ENCODE measurements around the gene SH3RF3.
A peak's percentile ranks its signal among the peaks of the same experiment; 100 is the strongest.

The SH3RF3 gene

DNA sequence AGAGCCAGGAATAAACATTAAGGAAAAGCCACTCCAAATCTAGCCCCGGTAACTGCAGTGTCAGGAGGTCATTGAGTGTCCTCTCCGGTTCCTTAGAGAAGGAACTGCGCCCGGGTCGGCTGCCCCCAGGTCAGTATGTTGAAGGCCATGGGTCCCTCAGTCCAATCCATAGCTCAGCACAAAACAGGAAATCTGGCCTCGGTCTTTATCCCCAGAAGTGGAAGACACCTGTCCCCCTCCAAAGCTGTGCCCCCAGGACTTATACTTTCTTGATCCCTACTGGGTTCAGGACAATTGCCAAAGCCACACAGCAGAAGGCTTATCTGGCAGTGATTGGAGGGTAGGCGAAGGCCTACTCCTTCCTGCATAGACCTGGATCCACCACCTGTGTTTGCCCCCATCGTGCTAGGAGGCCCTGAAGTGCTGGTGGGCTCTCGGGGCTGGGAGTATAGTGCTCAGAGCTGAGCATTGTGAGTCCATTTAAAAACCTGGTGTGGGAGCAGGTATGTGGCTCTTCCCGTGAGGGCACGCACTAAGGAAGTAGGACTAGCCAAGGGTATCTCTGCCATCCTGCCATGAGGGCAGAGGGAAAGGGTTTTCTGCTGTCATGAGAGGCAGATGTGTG lies 306.2 kb downstream of the SH3RF3 start:
- H2BK15ac ChIP-seq (ENCODE audit: low read length) = no peak overlapping the region
- peaks cover 0 to 3% of the 10 kb centered on the region in 2 donors for H3K36me3 ChIP-seq (replicated peaks in 1 of 2; ENCODE audit: control insufficient read depth in 2 of 2, insufficient read depth in 2 of 2, low read length in 2 of 2)
- no peak overlapping the region for H3K23ac ChIP-seq (ENCODE audit: low read depth, low read length, poor library complexity)
- H3K9ac ChIP-seq (ENCODE audit: low read depth, low read length, poor library complexity) = no peak overlapping the region
- H3K18ac ChIP-seq (ENCODE audit: low read length) = no peak overlapping the region
- H2BK12ac ChIP-seq (ENCODE audit: low read length) = no peak overlapping the region
- H3K27me3 ChIP-seq (ENCODE audit: control insufficient read depth in 3 of 3, insufficient read depth in 3 of 3, low read depth in 1 of 3, low read length in 3 of 3) = no peaks in the 10 kb centered on the region
- H3K79me1 ChIP-seq (ENCODE audit: low read depth, low read length) = no peaks in the 10 kb centered on the region
- no peak overlapping the region for H3K27ac ChIP-seq (replicated peaks; ENCODE audit: low read length)
- H2BK120ac ChIP-seq (ENCODE audit: low read depth, low read length) = no peak overlapping the region
- no peak overlapping the region for H4K91ac ChIP-seq (ENCODE audit: low read depth, low read length, poor library complexity)
- H3K4me1 ChIP-seq (ENCODE audit: control insufficient read depth in 2 of 2, insufficient read depth in 1 of 2, low read depth in 1 of 2, low read length in 2 of 2) = peaks cover 0 to 4% of the 10 kb centered on the region in 2 donors
- no peak overlapping the region for H3K14ac ChIP-seq (ENCODE audit: low read length)
- H3K4me2 ChIP-seq (ENCODE audit: insufficient read depth, low read length, poor library complexity, severe bottlenecking) = no peak overlapping the region
- no peak overlapping the region for H3K4ac ChIP-seq (ENCODE audit: low read length)
- H4K8ac ChIP-seq (ENCODE audit: low read depth, low read length) = no peak overlapping the region
- no peak overlapping the region for H2BK5ac ChIP-seq (ENCODE audit: low read length)
- no peak overlapping the region for H3K4me3 ChIP-seq (ENCODE audit: low read length in 2 of 2)
- no CpG with 5 or more reads among the region's 11 CpGs for WGBS, 2 donors (ENCODE audit: extremely low coverage in 2 of 2, insufficient read length in 2 of 2, insufficient replicate concordance in 1 of 2)
- no peak for DNase-seq (ENCODE audit: low spot score)
- peaks cover 0 to 3% of the 10 kb centered on the region in 2 donors for H3K9me3 ChIP-seq (replicated peaks in 1 of 2; ENCODE audit: control insufficient read depth in 2 of 2, insufficient read depth in 1 of 2, low read depth in 1 of 2, low read length in 2 of 2)
- no peak overlapping the region for H2AK5ac ChIP-seq (ENCODE audit: low read depth, low read length)
- H2AFZ ChIP-seq (ENCODE audit: low read length) = no peak overlapping the region

DNA sequence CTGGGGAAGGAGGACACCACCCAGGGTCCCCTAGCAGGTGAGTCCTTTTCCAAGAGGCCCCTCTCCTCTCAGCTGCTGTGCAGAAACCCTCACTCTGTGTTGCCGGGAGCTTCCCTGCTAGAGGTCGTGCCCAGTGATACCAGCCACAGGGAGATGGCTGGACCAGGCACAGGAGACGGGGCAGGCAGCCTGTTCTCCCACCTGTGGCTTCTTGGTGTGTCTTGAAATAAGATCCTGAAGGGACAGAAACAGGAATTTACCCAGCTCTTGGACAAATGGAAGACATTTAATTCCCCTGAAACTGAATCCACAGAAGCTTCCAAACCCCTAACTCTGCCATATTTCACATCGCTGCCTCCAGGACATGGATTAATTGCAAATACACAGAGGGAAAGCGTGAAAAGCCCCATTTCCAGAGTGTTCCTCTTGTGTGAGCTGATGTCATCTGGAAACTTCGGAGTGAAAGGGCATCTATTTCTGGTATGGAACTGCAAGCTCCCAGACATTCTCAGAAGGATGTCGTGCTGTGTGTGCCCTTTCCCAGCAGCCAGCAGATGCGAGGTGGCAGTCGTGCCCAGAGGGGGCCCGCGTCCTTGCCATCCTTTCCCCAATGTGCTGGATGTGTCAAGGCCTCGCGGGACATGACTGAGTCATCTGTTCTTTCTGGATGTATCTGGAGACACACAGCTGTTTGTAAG lies 307.0 kb downstream of the SH3RF3 start:
- H3K9ac ChIP-seq (ENCODE audit: low read depth, low read length, poor library complexity) = no peak overlapping the region
- no peaks in the 10 kb centered on the region for H3K27me3 ChIP-seq (ENCODE audit: control insufficient read depth in 3 of 3, insufficient read depth in 3 of 3, low read depth in 1 of 3, low read length in 3 of 3)
- no peak overlapping the region for H2BK15ac ChIP-seq (ENCODE audit: low read length)
- WGBS, 2 donors (ENCODE audit: extremely low coverage in 2 of 2, insufficient read length in 2 of 2, insufficient replicate concordance in 1 of 2) = no CpG with 5 or more reads among the region's 13 CpGs
- no peak overlapping the region for H3K23ac ChIP-seq (ENCODE audit: low read depth, low read length, poor library complexity)
- H2BK12ac ChIP-seq (ENCODE audit: low read length) = no peak overlapping the region
- no peak overlapping the region for H3K4me3 ChIP-seq (ENCODE audit: low read length in 2 of 2)
- H3K9me3 ChIP-seq (replicated peaks in 1 of 2; ENCODE audit: control insufficient read depth in 2 of 2, insufficient read depth in 1 of 2, low read depth in 1 of 2, low read length in 2 of 2) = peaks cover 0 to 3% of the 10 kb centered on the region in 2 donors
- H4K91ac ChIP-seq (ENCODE audit: low read depth, low read length, poor library complexity) = no peak overlapping the region
- DNase-seq (ENCODE audit: low spot score) = no peak
- no peak overlapping the region for H3K14ac ChIP-seq (ENCODE audit: low read length)
- H3K18ac ChIP-seq (ENCODE audit: low read length) = peak overlapping the region; percentile 40
- peaks cover 0 to 3% of the 10 kb centered on the region in 2 donors for H3K36me3 ChIP-seq (replicated peaks in 1 of 2; ENCODE audit: control insufficient read depth in 2 of 2, insufficient read depth in 2 of 2, low read length in 2 of 2)
- H4K8ac ChIP-seq (ENCODE audit: low read depth, low read length) = no peak overlapping the region
- H2BK5ac ChIP-seq (ENCODE audit: low read length) = no peak overlapping the region
- no peaks in the 10 kb centered on the region for H3K79me1 ChIP-seq (ENCODE audit: low read depth, low read length)
- H3K27ac ChIP-seq (replicated peaks; ENCODE audit: low read length) = no peak overlapping the region
- no peak overlapping the region for H2AFZ ChIP-seq (ENCODE audit: low read length)
- H3K4me1 ChIP-seq (ENCODE audit: control insufficient read depth in 2 of 2, insufficient read depth in 1 of 2, low read depth in 1 of 2, low read length in 2 of 2) = peaks cover 0 to 4% of the 10 kb centered on the region in 2 donors
- H2BK120ac ChIP-seq (ENCODE audit: low read depth, low read length) = no peak overlapping the region
- no peak overlapping the region for H3K4ac ChIP-seq (ENCODE audit: low read length)
- H2AK5ac ChIP-seq (ENCODE audit: low read depth, low read length) = no peak overlapping the region
- no peak overlapping the region for H3K4me2 ChIP-seq (ENCODE audit: insufficient read depth, low read length, poor library complexity, severe bottlenecking)

DNA sequence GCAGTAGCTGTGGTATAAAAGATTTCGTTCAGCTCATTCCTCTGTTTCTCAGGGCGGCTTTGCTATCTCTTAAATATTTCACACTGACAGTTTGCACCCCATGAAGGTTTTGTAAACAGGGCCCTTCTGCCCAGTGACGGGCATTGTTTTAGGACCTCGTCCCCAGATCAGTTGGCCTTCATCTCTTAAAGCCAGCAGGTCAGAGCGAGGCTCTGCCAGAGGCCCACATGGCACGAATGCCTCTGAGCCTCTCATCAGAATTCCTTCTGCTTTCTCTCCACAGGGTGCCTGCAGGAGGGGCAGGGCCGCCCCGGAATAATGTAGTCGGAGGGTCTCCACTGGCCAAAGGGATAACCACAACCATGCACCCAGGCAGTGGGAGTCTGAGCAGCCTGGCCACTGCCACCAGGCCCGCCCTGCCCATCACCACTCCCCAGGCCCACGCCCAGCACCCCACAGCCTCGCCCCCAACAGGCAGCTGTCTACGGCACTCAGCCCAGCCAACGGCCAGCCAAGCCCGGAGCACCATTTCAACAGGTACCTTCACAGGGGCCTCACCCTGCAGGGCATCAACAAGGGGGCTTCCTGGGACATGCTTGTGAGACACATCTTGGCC lies 307.7 kb downstream of the SH3RF3 start:
- Histone ChIP-seq H3K4me1 (ENCODE audit: control insufficient read depth in 2 of 2, insufficient read depth in 1 of 2, low read depth in 1 of 2, low read length in 2 of 2) (peaks cover 0 to 4% of the 10 kb centered on the region in 2 donors), H3K9me3 (replicated peaks in 1 of 2; ENCODE audit: control insufficient read depth in 2 of 2, insufficient read depth in 1 of 2, low read depth in 1 of 2, low read length in 2 of 2) (peaks cover 0 to 3% of the 10 kb centered on the region in 2 donors), H2AFZ (ENCODE audit: low read length) (no peak overlapping the region), H2AK5ac (ENCODE audit: low read depth, low read length) (no peak overlapping the region), H3K27me3 (ENCODE audit: control insufficient read depth in 3 of 3, insufficient read depth in 3 of 3, low read depth in 1 of 3, low read length in 3 of 3) (no peaks in the 10 kb centered on the region), H2BK12ac (ENCODE audit: low read length) (no peak overlapping the region), H3K4me2 (ENCODE audit: insufficient read depth, low read length, poor library complexity, severe bottlenecking) (no peak overlapping the region), H4K91ac (ENCODE audit: low read depth, low read length, poor library complexity) (no peak overlapping the region), H3K23ac (ENCODE audit: low read depth, low read length, poor library complexity) (no peak overlapping the region), H3K4me3 (ENCODE audit: low read length in 2 of 2) (no peak overlapping the region), H3K14ac (ENCODE audit: low read length) (no peak overlapping the region), H3K18ac (ENCODE audit: low read length) (peak overlapping the region; percentile 35), H3K79me1 (ENCODE audit: low read depth, low read length) (no peaks in the 10 kb centered on the region), H3K27ac (replicated peaks; ENCODE audit: low read length) (no peak overlapping the region), H2BK120ac (ENCODE audit: low read depth, low read length) (no peak overlapping the region), H4K8ac (ENCODE audit: low read depth, low read length) (no peak overlapping the region), H3K36me3 (replicated peaks in 1 of 2; ENCODE audit: control insufficient read depth in 2 of 2, insufficient read depth in 2 of 2, low read length in 2 of 2) (peaks cover 0 to 3% of the 10 kb centered on the region in 2 donors), H2BK15ac (ENCODE audit: low read length) (no peak overlapping the region), H3K9ac (ENCODE audit: low read depth, low read length, poor library complexity) (no peak overlapping the region), H3K4ac (ENCODE audit: low read length) (peak overlapping the region; percentile 10), H2BK5ac (ENCODE audit: low read length) (no peak overlapping the region)
- WGBS, 2 donors (ENCODE audit: extremely low coverage in 2 of 2, insufficient read length in 2 of 2, insufficient replicate concordance in 1 of 2) = no CpG with 5 or more reads among the region's 15 CpGs
- no peak for DNase-seq (ENCODE audit: low spot score)
